HG02763 (cell line): ENCODE measurements around the gene RAB7A.
"Not testable (repeated sequence)": the region's sequence is repeated elsewhere in the genome, so short reads cannot be mapped to it uniquely, and the experiment has no call there.

Experiments used
- ATAC-seq: cut with Tn5 transposase; IDR thresholded peaks from one replicate; pipeline ENCODE4 v1.9.1; 2021; ENCODE audit warnings: mild to moderate bottlenecking, moderate library complexity; ENCODE audit not compliant: unreplicated experiment

Gene RAB7A

GRCh38 chr3:128749561-128749960 is 23.6 kb downstream of the RAB7A start:
- ATAC-seq = not testable (repeated sequence)

GRCh38 chr3:128753715-128754114 is 27.7 kb downstream of the RAB7A start:
- ATAC-seq = no peak

DNA sequence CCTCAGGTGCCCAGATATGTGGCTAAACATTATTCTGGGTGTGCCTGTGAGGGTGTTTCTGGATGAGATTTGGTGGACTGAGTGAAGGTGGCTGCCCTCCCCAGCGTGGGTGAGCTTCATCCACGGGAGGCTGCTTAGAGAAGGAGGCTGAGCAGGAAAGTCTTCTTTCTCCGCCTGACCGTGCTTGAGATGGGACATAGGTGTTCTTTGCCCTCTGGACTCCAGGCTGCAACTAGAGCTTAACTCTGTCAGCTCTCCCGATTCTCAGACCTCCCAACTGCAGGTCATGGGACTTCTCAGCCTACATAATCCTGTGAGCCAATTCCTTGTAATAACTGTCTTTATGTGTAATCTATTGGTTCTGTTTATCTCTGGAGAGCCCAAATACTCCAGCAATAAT is 34.1 kb downstream of the RAB7A start:
- no peak for ATAC-seq

DNA sequence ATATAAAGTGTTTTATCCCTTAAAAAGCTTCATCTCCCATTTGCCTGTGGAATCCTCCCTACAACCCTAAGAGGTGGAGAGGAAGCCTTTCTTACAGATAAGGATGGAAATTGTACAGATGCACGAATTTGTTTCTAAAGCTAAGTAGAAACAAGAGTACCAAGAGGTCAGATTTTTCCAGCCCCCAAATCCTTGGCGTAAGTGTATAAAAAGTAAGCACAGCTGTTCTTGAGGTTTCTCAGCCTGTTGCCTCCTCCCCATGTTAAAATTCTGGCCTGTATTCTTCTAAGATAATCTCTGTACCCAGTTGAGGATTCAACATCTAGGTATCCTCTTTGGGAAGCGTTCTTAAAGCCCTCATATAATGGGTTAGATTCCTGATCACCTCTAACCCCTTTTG is 34.9 kb downstream of the RAB7A start:
- no peak for ATAC-seq

DNA sequence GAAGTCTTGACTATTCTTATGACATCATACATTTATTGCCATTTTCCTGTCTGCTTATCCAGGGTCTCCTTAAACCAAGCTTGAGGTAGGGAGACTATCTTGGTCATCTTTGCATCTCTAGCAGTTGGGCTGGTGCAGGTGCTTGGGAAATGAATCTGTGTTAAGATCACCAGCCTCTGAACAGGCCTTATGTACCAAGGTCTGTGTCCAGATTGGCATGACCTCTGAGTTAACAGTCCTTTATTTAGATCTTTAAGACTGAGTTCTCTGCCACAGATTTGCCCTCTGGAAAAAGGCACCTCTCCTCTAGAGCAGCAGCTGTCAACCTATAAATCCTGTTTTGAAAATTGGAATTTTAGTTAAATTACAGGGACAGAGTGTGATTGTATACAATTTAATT is 35.4 kb downstream of the RAB7A start:
- ATAC-seq = no peak

DNA sequence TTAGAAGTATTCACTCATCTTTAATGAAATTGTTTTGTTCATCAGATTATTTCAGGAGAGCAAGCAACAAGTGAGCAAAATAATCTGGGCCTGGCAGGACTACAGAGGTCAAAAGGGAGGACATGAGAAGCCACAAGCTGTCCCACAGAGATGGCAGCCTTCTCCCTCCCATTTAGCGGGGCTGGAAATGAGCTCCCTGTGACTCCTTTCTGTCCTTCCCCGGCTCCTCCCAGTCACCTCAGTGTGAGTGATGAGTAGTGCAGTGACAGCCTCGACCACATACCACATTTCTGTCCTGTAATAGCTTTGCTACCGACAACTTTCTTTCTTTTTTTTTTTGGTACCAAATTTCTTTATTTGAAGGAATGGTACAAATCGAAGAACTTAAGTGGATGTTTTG is 38.0 kb downstream of the RAB7A start:
- no peak for ATAC-seq

GRCh38 chr3:128764863-128765262 is 38.9 kb downstream of the RAB7A start:
- no peak for ATAC-seq

- ATAC-seq = no peak
Observed at GRCh38 chr3:128767094-128767750, 41.2 kb downstream of the RAB7A start.

- no peak for ATAC-seq
Observed at GRCh38 chr3:128768471-128768870, 42.5 kb downstream of the RAB7A start.

- no peak for ATAC-seq
Observed at GRCh38 chr3:128770387-128770786, 44.4 kb downstream of the RAB7A start.

GRCh38 chr3:128773189-128773588 is 47.2 kb downstream of the RAB7A start:
- not testable (repeated sequence) for ATAC-seq

DNA sequence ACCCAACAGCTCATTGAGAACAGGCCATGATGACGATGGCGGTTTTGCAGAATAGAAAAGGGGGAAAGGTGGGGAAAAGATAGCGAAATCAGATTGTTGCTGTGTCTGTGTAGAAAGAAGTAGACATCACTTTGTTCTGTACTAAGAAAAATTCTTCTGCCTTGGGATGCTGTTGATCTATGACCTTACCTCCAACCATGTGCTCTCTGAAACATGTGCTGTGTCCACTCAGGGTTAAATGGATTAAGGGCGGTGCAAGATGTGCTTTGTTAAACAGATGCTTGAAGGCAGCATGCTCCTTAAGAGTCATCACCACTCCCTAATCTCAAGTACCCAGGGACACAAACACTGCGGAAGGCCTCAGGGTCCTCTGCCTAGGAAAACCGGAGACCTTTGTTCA is 47.6 kb downstream of the RAB7A start:
- not testable (repeated sequence) for ATAC-seq

- ATAC-seq = no peak
Observed at GRCh38 chr3:128775241-128775640, 49.3 kb downstream of the RAB7A start.

DNA sequence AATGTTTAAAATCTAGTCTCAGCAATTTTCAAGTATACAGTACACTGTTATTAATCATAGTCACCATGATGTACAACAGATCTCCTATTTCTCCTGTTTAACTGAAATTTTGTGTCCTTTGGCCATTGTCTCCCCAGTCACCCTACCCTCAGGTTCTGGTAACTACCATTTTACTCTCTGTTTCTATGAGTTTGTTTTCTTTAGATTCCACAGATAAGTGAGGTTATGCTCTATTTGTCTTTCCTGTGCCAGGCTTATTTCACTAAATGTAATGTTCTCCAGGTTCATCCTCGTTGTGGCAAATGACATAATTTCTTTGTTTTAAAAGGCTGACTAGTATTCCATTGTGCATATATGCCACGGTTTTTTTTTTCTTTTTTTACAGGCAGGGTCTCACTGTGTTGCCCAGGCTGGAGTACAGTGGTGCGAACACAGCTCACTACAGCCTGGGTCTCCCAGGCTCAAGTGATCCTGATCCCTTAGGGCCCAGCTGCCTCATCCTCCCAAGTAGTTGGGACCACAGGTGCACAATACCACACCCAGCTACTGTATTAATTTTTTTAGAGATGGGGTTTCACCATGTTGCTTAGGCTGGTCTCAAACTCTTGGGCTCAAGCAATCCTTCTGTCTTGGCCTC is 50.0 kb downstream of the RAB7A start:
- no peak for ATAC-seq

- ATAC-seq = no peak
Observed at GRCh38 chr3:128780101-128780837, 54.3 kb downstream of the RAB7A start.

DNA sequence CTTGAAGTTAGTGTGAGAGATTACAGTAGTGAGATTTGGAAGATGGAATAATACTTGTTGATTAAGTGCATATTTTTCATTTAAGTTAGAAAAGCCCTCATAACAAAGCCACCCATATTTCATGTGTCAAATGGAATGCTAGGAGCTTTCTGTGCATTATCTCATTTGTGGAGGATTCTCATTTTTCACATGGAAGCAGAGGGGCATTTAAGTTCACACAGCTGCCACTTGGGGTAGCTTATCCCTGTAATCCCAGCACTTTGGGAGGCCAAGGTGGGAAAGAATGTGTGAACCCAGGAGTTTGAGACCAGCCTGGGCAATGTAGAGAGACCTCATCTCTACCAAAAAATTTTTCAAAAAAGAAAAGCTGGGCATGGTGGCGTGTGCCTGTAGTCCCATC is 55.2 kb downstream of the RAB7A start:
- ATAC-seq = no peak

GRCh38 chr3:128782282-128783146 is 56.5 kb downstream of the RAB7A start:
- ATAC-seq = no peak

DNA sequence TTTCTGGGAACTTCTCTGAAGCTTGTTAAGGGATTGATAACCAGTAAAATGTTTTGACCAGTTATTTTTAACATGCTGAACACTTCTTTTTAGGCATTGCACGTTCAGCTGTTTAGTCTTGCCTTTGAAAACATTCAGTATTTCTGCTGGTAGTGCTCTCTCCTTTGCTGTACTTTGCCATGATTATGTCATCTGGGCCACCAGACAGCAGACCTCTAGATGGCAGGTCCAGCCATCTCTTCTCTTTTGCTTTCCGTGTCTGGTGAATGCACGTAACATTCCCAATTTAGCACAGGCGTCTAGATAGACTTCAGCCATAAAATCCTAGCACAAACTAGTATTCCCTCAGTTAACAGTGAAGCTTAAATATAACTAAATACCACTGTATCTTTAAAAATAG is 57.8 kb downstream of the RAB7A start:
- no peak for ATAC-seq

GRCh38 chr3:128784232-128784631 is 58.2 kb downstream of the RAB7A start:
- ATAC-seq = no peak

DNA sequence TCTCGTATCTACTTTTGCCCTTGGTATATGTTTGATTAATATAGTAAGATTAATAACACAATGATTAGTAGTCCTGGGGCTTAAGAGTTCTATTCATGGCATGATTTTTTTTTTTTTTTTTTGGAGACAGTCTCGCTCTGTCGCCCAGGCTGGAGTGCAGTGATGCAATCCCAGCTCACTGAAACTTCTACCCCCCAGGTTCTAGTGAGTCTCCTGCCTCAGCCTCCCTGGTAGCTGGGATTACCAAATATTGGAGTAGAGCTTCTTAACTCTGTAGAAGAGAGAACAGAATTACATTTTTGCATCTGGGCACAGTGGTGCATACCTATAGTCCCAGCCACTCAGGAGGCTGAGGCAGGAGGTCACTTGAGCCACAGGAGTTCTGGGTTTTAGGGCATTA is 58.9 kb downstream of the RAB7A start:
- ATAC-seq = no peak

DNA sequence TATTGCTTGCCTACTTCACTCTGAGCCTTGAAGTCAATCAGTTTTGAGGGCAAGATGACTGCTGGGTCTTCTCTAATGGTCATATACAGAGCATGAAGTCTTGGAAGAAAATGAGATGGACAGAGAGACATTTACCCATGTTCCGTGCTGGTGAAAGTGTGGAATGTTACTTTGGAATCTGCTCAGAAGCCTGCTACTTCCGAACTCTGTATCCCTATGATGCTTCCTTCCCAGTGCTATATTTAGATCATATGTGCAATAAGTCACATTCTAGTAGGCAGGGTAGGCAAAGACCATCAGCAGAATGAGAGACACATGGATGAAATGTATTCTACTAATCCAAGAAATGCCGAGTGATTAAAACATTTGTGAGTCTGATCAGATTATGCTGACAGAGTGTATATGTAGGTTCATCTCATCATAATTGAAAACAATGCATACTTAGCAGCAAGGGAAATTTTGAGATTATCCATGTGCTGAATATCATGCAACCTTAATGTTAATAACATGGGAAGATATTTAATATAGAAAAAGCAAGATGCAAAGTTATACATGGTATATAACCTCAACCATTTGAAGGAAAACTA is 60.5 kb downstream of the RAB7A start:
- no peak for ATAC-seq
